Measurements from ENCODE around the gene DOC2B.
"Not testable (repeated sequence)": the region's sequence is repeated elsewhere in the genome, so short reads cannot be mapped to it uniquely, and the experiment has no call there.

Gene DOC2B

DNA sequence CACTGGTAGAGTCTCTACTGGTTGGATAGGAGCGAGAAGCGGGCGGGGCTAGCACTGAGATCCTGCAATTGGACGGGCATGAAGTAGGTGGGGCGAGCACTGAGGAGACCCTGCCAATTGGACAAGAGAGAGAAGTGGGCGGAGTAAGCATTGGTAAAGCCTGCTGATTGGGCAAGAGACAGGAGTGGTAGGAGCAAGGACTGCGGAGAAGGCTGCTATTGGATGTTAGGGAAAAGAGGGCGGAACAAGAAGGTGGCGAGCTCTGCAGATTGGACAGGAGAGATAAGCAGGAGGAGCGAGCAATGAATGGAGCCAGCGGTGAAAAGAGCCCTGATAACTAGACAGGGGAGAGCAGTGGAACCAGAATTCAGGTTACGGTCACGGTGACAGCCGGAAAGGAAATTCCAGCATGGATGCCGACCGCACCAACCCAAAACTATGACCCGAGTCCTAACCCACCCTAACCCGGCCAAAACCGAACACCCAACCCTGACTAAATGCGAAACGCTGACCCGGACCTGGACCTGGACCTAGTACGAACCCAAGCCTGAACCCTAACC lies 39.3 kb downstream of the DOC2B start:
- DNase-seq (ENCODE audit: low read depth): no peak
- TF ChIP-seq, protein P1, sequence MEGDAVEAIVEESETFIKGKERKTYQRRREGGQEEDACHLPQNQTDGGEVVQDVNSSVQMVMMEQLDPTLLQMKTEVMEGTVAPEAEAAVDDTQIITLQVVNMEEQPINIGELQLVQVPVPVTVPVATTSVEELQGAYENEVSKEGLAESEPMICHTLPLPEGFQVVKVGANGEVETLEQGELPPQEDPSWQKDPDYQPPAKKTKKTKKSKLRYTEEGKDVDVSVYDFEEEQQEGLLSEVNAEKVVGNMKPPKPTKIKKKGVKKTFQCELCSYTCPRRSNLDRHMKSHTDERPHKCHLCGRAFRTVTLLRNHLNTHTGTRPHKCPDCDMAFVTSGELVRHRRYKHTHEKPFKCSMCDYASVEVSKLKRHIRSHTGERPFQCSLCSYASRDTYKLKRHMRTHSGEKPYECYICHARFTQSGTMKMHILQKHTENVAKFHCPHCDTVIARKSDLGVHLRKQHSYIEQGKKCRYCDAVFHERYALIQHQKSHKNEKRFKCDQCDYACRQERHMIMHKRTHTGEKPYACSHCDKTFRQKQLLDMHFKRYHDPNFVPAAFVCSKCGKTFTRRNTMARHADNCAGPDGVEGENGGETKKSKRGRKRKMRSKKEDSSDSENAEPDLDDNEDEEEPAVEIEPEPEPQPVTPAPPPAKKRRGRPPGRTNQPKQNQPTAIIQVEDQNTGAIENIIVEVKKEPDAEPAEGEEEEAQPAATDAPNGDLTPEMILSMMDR (IDR thresholded peaks at IDR 0.05; ENCODE audit: insufficient read depth, low read depth, low read length, missing control alignments): no peak
- no peak overlapping the region for H3K4me3 ChIP-seq (ENCODE audit: low read length)

DNA sequence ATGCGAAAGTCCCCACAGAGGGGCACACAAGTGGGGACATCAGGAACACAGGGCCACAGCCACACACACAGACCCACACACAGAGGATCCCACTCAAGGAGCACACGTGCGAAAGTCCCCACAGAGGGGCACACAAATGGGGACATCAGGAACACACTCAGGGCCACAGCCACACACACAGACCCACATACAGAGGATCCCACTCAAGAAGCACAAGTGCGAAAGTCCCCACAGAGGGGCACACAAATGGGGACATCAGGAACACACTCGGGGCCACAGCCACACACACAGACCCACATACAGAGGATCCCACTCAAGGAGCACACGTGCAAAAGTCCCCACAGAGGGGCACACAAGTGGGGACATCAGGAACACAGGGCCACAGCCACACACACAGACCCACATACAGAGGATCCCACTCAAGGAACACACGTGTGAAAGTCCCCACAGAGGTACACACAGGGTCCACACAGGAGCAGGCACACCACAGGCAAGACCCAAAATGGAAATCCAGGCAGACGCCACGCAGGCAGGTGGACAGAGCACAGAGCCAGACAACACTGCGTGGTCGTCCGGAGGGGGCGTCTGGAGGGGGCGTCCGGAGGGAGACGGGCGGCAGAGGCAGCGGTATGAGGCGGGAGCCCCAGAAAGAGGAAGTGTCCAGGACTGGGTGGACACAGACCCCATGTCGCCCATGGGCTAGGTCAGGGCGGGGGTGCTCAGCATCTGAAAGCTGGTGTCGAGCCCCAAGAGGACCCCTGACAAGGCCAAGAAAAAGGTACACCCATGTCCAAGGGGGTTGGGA lies 41.8 kb downstream of the DOC2B start:
- not testable (repeated sequence) for DNase-seq (ENCODE audit: low read depth); H3K4me3 ChIP-seq (ENCODE audit: low read length)

DNA sequence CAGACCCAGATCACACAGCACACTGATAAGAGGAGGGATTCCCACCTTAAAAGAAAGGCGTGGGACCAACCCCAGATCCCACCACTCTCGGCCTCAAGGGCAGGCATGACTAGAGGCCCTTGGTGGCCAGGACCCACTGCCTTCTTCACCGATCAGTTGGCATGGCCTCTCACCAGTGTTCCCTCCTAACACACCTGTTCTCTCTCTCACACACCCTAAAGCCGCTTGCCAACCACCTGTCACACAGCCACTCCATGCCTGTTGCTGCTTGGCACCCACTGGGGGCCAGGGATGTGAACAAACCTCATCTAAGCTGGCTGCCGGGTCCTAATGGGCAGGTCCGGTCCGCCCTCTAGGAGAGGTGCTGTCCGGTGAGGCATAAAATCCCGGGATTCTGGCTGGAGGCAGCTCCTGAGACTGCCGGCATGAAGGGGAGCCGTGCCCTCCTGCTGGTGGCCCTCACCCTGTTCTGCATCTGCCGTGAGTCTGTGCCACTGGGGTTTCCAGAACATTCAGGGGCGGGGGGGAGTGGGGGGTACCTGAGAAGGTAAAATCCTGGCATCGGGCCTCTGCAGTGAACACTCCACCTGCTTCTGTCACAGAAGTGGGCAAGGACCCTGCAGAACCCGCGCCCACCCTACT lies 44.2 kb downstream of the DOC2B start, which contains the start of gene SCGB1C2:
TSS of gene SCGB1C2 (plus strand) at position 404 of the 642 bp plus-strand sequence. CDS start at position 426, 22 bp downstream.
- H3K4me3 ChIP-seq (ENCODE audit: low read length); DNase-seq (ENCODE audit: low read depth): not testable (repeated sequence)

DNA sequence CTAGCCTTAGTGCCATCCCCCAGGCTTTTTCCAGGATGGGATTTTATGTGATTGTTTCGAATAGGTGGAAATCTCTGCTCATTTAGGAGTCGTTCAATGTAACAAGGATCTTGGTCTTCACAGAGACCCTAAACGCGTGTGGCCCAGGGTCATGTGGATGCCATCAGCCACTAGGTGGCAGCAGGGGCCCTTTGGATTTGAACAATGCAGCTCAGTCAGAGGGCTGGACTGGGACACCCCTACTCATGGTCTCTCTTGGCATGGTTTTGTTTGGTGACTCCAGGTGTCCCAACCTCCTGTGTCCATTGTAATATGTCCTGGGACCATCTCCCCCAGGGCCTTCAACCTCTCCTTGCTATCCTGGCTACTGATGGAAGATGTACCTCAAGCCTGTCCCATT lies 44.9 kb downstream of the DOC2B start:
- H3K4me3 ChIP-seq (ENCODE audit: low read length); DNase-seq (ENCODE audit: low read depth): not testable (repeated sequence)
- TF ChIP-seq, protein P1 (IDR thresholded peaks at IDR 0.05; ENCODE audit: insufficient read depth, low read depth, low read length, missing control alignments): peak; percentile 36

DNA sequence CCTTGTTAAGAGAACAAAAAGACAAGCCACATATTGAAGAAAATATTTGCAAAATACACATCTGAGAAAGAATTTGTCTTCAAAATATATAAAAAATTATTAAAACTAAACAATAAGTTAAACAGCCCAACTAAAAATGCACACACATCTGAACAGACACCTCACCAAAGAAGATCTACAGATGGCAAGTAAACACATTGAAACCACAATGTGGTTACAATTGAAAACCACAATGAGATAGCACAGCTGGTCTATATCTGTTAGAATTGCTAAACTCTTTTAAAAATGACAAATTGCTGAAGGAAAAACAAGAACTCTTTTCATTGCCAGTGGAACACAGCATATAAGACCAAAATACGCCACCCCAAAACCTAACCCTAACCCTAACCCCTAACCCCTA lies 45.6 kb downstream of the DOC2B start:
- DNase-seq (ENCODE audit: low read depth); H3K4me3 ChIP-seq (ENCODE audit: low read length): not testable (repeated sequence)

DNA sequence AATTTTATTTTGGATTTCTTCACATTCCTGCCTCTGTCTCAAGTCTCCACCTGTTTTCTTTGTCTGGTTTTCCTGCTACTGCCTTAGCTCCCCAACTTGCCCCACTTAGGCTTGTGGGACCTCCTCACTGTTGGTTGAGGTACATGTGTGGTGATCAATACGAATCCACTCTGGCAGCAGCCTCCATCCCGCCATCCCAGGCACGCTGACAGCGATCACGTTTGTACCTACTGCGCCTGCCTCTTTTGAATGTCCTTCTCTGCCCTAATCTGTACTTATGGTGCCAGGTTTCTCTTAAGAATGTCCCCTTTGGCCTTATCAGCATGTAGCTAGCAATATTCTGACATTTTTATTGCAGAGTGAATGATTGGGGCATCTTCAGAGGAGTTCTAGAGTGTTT lies 46.4 kb downstream of the DOC2B start:
- not testable (repeated sequence) for H3K4me3 ChIP-seq (ENCODE audit: low read length); DNase-seq (ENCODE audit: low read depth)

DNA sequence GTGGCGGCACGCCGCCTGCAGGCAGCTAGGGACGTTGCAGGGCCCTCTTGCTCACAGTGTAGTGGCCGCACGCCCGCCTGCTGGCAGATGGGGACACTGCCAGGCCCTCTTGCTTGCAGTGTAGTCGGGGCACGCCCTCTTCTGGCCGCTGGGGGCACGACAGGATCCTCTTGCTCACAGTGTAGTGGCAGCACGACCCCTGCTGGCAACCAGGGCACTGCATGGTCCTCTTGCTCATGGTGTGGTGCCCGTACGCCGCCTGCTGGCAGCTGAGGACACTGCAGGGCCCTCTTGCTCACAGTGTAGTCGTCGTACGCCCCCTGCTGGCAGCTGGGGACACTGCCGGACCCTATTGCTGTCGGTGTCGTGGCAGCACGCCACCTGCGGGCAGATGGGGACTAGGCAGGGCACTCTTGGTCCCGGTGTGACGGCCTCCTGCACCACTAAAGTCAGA lies 47.1 kb downstream of the DOC2B start:
- not testable (repeated sequence) for DNase-seq (ENCODE audit: low read depth); H3K4me3 ChIP-seq (ENCODE audit: low read length)

DNA sequence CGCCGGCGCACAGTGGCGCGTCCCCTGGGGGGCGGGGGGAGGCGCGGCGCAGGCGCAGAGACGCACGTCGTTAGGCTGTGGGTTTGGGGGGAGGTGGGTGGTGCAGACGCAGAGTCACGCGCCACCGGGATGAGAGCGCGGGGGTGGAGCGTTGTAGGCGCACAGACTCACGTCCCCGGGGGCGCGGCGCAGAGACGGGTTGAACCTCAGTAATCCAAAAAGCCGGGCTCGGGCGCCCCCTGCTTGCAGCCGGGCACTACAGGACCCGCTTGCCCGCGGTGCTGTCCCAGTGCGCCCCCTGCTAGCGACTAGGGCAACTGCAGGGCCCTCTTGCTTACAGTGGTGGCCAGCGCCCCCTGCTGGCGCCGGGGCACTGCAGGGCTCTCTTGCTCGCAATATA lies 47.5 kb downstream of the DOC2B start:
- not testable (repeated sequence) for H3K4me3 ChIP-seq (ENCODE audit: low read length); DNase-seq (ENCODE audit: low read depth)

DNA sequence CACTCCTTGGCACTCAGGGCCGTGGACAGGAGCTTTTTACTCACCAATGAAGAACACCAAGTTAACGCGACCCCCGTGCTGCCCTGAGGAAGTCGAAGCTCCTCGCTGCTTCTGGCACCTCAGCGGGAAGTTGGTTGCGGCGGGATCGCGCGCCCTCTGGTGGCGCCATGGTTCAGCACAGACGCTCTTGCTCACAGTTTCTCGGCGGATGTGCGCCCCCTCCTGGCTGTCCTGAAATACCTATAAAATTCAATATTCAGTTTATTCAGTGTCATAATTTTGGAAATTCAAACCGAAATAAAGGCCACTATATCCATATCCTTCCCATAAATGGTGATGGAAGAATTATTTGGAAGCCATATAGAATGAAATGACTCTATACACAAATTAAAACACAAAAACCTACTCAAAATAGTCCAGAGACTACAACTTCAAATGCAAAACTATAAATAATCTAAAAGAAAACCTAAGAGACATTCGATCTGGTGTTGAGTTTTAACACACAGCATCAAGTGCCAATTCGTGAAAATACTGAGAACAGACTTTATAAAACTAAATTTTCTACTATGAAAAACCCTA lies 63.0 kb downstream of the DOC2B start:
- DNase-seq (ENCODE audit: low read depth); H3K4me3 ChIP-seq (ENCODE audit: low read length): not testable (repeated sequence)
- TF ChIP-seq, protein P1 (IDR thresholded peaks at IDR 0.05; ENCODE audit: insufficient read depth, low read depth, low read length, missing control alignments): peak; percentile 31

DNA sequence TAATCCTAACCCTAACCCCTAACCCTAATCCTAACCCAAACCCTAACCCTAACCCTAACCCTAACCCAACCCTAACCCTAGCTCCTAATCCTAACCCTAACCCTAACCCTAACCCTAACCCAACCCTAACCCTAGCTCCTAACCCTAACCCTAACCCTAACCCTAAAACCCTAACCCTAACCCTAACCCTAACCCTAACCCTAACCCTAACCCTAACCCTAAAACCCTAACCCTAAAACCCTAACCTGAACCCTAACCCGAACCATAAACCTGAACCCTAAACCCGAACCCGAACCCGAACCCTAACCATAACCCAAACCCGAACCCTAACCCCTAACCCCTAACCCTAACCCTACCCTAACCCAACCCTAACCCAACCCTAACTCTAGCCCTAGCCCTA lies 68.3 kb downstream of the DOC2B start:
- DNase-seq (ENCODE audit: low read depth); H3K4me3 ChIP-seq (ENCODE audit: low read length): not testable (repeated sequence)

Measured in epithelial cell of esophagus (primary cell).